ENCODE results near the gene CAPN5.

The CAPN5 gene

DNA sequence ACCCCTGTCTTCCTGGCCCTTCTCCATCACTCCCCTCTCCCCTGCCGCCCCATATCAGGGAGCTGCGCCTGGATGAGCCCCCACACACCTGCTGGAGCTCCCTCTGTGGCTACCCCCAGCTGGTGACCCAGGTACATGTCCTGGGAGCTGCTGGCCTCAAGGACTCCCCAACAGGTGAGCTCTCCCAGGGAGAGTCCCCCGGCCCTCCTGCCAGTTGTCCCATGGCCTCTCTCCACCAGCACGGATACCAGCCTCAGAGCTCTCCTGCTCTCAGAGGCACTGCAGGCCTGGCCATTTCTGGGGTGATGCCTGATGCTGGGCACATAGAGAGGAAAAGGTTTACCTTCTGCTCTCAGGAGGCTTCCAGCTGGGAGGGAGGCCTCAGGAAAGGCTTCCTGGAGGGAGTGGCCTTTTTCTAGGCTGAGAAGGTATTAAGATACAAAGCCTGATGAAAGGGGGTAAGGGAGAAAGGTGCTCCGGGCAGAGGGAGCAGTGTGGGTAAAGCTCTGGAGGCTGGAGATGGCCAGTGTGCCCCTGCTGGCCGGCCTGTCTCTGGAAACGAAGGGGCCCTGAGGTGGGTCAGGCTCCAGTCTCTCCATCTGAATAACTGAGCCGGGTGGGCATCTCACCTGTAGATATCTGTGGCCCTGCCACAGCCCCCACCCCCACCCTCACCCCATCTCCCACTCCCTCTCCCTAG lies 55.3 kb downstream of the CAPN5 start:
- no peak for DNase-seq

DNA sequence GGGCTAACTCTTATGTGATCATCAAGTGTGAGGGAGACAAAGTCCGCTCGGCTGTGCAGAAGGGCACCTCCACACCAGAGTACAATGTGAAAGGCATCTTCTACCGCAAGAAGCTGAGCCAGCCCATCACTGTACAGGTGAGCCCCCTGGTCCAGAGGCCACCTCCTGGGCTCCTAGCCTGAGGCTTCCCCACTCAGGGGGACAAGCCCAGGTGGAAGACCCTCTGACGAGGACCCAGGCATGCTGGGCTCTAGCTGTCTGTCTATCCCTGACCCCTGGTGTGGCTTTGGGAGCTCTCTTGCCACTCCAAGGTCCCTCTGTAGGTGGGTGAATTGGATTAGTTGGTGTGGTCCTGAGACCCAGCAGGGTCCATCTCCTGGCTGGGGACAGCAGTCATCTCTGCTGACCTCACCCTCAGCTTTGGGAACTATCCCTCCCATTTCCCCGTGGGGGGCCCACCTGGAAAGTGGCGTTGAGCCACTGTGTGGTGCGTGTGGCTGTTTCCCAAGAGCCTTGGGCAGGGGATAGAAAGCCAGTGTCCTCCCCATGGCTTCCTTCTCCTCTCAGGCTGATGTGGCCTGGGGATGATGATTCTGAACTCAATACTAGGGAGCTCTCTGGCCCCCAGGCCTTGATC lies 55.9 kb downstream of the CAPN5 start:
- DNase-seq: no peak

DNA sequence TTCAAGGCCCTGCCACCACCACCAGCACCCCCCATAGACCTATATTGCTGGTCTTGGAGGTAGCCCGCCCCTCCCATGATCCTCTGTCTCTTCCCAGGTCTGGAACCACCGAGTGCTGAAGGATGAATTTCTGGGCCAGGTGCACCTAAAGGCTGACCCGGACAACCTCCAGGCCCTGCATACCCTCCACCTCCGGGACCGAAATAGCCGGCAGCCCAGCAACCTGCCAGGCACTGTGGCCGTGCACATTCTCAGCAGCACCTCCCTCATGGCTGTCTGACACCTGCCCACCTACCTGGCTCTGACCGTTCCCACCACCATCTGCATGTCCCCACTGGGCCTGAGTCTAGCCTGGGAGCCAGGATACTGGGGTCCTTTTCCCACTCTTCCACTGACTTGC lies 56.8 kb downstream of the CAPN5 start:
- no peak for DNase-seq

DNA sequence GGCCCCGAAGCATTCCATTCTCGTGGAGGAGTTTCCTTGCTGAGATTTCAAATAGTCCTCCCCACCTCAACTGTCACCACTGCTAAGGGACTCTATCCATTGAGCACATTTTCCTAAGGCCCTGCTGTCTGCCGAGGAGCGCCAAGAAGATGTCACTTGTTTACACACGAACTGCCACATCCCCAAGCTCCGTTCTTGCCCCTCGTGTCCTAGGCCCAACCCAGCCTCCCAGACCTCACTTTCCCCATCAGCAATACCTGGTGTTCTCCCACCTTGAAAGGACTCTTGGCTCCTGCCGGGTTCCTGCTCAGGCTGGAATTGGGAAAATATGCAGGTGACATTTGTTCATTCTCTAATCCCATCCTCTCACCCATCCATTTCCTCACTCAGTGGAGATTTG lies 57.3 kb downstream of the CAPN5 start:
- DNase-seq: no peak

DNA sequence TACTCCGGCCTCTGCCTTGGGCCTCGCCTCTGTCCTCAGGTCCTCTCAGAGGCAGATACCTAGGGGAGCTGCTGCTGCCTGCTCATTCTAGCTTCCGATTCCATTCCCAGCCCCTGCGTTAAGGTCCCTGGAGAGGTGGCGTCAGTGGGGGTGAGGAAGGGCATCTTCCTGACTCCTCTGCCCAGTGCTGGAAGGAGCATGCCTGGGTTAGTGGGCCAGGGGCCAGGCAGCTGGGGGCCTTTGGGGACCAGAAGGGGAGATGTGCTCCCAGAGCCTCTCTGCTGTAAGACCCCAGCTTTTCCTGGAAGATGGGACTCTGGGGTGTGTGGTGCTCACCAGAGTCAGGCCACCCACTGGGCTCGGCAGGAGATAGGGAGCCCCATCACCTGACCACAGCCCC lies 57.7 kb downstream of the CAPN5 start:
- DNase-seq: no peak

DNA sequence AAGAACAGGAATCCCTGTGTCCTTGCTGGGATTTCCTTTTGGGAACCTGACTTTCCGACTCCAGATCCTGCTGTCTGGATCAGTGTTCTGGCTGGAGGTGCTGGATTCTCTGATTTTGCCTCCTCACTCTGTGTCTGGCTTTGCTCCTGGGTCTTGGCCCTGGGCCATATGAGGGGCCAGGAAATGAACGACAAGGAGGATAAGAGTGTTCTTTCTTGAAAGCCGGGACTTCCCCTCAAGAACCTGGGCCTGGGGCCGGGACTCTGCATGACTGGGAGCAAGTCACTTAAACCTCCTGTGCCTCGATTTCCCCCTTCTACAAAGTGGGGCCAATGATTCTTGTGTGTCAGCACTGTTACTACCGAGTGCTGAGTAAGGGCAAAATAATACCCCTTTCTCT lies 58.4 kb downstream of the CAPN5 start:
- DNase-seq: no peak

DNA sequence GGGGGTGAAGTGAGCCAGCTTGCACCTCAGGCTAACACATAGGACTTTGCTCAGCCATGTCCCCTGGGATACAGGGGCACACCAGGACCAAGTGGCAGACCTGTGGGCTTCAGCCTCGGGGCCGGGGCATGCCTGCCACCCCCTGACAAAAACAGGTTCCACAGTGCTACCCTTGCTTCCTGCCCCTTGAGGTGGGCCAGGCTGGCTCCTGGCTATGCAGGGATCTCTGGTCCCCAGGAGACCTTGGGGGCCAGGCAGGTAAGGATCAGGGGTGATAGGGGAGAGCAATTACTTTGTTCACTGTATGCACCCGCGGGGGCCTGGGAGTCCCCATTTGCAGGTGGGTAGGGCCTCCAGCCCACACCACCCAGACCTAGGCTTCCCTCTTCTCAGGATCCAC lies 58.9 kb downstream of the CAPN5 start:
- DNase-seq: no peak

DNA sequence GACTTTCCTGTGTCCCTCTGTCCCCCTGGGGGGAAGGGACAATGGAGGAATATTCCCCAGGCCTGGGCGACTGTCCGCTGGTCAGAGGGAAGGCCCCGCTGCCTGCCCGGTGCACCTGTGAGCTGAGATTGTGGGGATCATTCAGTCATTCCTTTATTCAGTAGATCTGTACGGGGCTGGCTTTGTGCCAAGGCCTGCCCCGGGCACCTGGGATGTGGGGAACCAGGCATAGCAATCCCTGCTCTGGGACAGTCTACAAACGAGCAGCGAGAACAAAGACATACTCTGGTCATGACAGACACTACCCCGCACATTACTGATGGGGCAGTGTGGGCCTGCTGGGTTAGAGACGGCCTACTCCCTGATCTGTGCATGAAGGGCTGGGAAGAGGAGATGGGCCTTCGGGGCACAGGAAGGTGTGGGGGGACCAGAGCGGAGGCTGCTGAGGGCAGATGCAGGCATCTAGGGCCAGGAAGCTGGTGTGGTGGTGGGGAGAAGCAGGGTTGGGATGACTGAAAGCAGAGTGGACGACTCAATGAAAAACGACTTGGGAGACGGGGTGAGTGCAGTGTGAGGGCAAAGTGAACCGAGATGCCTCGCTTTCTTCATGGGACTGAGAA lies 59.5 kb downstream of the CAPN5 start:
- DNase-seq: no peak

DNA sequence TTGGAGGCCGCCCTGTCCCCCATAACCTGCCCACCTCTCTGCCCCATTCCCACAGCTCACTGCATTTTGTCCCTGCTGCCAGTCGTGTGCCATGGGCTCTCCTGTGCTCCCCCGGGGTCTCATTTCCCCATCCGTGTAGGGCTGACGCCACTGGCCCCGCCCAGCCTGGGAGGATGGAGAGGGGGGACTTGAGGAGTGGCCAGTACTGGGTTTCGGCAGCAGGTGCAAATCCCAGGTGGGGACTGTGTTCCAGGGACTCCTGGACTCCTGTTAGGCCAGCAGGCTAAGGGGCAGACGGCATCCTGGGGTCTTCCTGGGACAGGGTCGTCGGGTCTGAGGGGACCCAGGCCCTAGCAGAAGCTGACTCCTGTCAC lies 60.1 kb downstream of the CAPN5 start:
- no peak for DNase-seq

DNA sequence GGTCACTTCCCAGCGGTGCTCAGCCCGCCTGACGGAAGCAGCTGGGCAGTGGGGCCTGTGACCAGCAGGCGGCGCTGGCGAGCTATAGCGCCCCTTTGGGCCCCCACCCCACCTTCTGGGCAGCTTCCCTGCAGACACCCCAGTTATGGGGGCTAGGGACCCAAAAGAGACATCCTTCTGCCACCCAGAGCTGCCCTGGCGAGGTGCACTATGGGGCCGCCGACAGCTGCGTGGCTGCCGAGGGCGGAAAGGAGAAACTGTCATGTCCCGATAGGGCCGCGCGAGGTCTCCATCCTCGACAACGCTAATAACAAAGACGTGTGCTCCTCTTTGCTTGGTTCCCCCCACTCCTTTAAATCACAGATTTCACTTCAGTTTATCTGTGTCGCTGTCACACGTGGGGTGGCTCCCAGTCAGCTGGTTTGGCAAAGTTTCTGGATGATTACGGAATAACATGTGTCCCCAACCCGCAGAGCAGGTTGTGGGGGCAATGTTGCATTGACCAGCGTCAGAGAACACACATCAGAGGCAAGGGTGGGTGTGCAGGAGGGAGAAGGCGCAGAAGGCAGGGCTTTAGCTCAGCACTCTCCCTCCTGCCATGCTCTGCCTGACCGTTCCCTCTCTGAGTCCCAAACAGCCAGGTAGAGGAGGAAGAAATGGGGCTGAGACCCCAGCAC lies 60.6 kb downstream of the CAPN5 start:
- DNase-seq: peak; percentile 71

DNA sequence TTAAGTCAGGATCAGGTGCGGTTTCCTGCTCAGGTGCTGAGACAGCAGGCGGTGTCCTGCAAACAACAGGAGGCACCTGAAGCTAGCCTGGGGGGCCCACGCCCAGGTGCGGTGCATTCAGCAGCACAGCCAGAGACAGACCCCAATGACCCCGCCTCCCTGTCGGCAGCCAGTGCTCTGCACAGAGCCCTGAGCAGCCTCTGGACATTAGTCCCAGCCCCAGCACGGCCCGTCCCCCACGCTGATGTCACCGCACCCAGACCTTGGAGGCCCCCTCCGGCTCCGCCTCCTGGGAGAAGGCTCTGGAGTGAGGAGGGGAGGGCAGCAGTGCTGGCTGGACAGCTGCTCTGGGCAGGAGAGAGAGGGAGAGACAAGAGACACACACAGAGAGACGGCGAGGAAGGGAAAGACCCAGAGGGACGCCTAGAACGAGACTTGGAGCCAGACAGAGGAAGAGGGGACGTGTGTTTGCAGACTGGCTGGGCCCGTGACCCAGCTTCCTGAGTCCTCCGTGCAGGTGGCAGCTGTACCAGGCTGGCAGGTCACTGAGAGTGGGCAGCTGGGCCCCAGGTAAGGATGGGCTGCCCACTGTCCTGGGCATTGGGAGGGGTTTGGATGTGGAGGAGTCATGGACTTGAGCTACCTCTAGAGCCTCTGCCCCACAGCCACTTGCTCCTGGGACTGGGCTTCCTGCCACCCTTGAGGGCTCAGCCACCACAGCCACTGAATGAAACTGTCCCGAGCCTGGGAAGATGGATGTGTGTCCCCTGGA lies 61.3 kb downstream of the CAPN5 start, which contains the start of gene MYO7A:
Gene MYO7A (plus strand): TSS at position 327 of the 772 bp plus-strand sequence. CDS start 2,389 bp downstream, outside the sequence.
- no peak for DNase-seq

DNA sequence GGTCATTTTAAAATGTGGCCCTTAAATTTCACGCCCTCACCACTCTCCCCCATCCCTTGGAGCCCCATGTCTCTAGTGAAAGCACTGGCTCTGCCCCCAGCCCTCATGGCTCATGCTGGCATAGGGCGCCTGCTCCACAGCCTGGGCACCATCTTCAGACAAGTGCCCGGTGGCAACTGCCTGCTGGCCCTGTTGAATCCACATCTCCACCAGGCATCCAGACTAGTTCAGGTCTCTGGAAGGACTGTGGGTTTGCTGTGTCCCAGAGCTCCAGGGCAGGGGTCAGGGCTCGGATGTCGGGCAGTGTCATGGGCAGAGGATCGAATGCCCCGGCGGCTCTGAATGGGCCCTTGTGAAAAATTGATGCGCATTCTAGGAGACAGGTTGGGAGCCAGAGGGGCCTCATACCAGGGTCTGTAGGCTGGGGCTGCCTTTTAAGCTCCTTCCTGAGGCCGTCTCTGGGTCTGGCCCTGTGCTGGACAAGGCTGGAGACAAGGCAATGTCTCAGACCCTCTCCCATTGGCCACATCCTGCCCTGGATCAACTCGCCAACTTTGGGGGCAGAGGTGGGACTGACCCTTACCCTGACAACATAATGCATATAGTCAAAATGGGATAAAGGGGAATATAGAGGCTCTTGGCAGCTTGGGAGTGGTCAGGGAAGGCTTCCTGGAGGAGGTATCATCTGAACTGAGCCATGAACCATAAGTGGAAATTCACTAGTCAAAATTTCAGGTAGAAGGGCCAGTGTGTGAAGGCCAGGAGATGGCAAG lies 62.5 kb downstream of the CAPN5 start:
- no peak for DNase-seq

DNA sequence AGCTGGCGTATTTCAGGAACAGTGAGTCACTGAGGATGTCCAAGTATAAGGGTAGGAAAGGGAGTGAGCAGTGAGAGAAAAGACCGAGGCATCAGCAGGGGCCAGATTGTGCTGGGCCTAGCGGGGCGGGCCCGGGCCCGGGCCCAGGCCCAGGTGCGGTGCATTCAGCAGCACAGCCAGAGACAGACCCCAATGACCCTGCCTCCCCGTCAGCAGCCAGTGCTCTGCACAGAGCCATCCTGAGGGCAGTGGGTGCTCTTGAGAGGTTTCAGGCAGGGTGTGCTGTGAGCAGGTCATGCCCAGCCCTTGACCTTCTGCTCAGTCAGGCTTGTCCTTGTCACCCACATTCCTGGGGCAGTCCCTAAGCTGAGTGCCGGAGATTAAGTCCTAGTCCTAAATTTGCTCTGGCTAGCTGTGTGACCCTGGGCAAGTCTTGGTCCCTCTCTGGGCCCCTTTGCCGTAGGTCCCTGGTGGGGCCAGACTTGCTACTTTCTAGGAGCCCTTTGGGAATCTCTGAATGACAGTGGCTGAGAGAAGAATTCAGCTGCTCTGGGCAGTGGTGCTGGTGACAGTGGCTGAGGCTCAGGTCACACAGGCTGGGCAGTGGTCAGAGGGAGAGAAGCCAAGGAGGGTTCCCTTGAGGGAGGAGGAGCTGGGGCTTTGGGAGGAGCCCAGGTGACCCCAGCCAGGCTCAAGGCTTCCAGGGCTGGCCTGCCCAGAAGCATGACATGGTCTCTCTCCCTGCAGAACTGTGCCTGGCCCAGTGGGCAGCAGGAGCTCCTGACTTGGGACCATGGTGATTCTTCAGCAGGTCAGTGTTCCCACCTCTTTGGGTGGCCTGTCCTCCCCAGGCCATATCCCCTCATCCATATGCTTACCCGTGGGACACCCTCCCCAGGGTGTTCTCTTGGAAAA lies 63.3 kb downstream of the CAPN5 start:
- no peak for DNase-seq

DNA sequence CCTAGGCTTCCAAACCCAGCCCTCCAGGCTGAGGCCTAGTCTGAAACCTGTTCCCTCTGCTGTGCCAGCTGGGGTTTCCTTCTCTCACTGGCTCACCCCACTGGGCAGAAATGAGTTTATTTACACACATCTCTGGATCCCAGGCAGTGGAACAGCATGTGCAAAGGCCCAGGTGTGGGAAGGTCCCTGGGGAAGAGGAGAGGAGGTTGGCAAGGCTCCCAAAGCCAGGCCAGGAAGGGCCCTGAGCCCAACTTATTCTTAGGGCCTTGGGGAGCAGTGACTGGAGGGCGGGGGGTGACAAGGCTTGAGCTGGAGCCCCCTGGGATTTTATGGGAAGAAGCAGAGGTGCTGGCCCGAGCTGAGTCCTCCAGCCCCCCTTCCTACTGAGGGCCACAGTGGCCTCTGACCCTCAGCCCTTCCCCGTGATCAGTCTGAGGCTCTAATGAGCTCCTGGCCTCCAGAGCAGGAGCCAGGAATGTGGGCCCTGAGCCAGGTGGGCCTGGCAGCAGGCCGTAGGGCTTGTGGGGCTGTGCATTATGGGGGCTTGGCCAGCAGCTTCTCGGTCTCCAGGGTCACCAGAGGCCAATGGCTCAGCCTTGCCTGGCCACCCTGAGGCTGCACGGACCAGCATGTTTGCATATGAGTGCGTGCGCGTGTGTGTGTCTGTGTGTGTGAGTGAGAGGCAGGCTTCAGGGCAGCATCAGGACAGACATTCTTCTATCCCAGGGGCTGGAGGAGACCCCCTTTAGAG lies 64.2 kb downstream of the CAPN5 start:
- no peak for DNase-seq

DNA sequence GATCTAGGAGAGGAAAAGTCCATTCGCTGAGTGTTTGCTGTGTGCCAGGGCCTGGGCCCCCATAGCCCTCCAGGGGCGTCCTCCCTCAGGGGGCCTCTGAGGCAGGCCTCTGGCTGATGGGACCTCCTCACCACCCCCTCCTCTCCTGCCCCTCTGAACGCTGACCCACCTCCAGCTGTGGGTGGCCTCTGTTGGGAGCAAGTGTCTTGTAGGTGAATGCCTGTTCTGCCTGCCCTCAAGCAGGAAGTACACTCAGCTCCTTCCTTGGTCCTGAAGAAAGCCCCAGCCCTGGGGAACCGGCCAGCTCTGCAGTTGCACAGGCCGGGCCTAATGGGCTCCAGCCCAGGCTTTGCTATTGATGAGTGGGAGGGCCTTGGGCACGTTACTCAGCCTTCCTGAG lies 64.8 kb downstream of the CAPN5 start:
- no peak for DNase-seq

DNA sequence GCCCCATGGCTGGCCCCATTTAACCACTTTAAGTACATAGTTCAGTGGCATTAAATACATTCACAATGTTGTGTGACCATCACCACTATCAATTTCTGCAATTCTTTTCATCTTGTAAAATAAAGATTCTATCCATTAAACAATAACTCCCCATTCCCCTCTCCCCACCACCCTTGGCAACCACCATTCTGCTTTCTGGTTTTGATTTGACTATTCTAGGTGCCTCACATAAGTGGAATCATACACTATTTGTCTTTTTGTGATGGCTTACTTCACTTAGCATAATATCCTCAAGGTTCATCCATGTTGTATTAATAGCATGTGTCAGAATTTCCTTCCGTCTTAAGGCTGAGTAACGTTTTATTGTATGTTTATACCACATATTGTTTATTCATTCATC lies 68.3 kb downstream of the CAPN5 start:
- DNase-seq: no peak

DNA sequence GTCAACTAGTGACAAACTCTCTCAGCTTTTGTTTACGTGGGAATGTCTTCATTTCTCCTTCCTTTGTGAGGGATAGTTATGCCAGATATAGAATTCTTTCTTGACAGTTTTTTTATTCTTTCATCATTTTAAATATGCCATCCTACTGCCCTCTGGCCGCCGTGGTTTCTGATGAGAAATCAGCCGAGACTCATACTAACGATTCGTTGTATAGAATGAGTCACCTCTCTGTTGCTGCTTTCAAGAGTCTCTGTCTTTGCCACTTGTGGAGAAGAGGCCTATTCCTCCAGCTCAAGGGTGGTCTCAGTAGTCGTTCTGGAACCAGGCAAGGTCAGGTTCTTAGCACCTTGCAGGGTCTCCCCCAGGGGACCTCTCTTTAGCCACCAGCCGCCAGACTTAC lies 69.3 kb downstream of the CAPN5 start:
- DNase-seq: no peak

DNA sequence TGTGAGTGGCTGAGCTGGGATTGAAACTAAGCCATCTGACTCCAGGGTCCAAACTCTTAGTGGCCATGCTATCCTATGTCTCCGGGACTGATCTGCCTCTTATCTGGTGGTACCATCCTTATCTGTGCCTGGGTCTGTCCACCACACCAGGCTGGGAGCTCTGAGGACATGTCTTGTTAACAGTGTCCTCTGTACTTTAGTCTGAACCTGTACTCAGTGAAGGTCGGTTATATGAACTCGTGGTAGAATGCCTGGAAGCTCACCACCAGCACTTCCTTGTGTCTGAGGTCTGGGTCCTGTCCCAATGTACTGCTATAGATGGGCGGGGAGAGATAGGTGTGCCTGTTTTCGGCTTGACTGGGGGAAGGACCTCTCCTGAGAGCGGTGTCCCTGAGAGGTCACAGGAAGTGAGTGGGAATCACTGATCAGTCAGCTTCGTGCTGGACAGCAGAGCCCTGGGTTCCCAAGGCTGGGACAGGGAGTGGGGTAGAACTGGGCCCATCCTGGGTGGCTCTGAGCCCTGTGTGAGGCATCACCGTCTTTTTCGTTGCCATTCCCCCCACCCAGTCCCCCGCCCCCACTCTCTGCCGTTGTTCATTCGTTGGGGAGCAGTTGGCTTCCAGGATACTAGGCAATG lies 70.1 kb downstream of the CAPN5 start:
- DNase-seq: no peak

DNA sequence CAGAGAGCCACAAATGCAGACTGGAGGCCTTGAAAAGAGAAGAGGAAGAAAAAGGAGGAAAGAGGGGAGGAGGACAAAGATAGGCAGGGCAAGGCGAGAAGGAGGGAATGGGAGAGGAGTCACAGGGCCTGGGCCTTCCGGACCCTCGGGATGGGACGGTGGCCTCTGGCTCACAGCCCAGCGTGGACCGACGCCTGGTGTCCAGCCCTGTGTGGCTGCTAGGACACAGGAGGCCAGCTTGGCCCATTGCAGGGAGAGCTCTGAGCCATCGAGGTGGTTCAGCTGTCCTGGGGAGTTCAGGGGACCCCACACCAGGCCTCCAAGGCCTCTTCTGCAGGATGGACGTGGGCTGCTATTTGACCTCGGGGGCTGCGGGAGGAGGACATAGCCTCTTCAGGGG lies 70.7 kb downstream of the CAPN5 start:
- no peak for DNase-seq

DNA sequence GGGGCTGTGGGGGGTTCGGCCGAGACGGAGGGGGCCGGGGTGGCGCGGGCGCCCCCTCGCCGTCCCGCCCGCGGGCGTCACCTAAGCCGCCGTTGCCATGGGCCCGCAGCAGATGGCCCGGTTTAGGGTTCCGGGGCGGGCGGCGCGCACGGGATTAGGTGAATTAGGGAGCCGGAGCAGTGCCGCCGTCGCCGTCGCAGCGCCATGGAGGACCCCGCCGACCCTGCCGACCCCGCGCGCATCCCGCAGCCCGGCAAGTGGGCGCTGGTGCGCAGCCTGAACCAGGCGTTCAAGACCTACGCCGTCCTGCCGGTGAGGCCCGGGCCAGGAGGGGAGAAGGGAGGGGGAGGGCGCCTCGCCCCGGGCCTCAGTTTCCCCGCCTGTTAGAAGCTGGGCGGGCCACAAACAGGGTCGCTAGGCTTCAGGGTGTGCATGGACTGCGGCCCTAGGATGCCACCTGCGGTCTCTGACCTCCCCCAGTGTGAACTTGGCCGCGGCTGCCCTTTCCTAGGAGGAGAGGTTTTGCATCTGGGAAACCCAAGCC lies 71.4 kb downstream of the CAPN5 start:
- DNase-seq: no peak

Data from CD4-positive, alpha-beta T cell treated with Interleukin-17A for 4 hours (primary cell).